GM21423 (cell line): Measurements from ENCODE around the gene CXXC4.

Experiments
- ATAC-seq: cut with Tn5 transposase; IDR thresholded peaks from one replicate; pipeline ENCODE4 v1.9.1; 2021; ENCODE audit warnings: mild to moderate bottlenecking, moderate library complexity; ENCODE audit not compliant: unreplicated experiment

CXXC4 gene

GRCh38 chr4:104490096-104490769 lies 4.5 kb downstream of the CXXC4 start:
- peak; percentile 33 for ATAC-seq

DNA sequence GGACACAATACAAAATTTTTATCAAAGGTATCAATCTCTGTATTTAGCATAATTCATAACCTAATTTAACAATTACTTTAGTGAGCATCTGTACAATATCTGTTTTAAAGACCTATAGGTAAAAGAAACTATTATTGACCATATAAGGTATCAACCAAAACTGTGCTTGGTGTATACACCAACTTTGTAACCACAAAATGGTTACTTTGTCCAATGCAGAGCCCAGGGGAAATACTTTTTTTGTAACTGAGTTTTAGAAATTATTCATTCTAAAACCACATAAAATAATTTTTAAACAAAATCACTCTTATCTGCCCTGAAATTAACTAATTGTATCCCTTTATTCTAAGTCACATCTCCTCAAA lies 5.0 kb downstream of the CXXC4 start:
- ATAC-seq: peak; percentile 26

- no peak for ATAC-seq
Observed at GRCh38 chr4:104488151-104488550, 6.5 kb downstream of the CXXC4 start.

DNA sequence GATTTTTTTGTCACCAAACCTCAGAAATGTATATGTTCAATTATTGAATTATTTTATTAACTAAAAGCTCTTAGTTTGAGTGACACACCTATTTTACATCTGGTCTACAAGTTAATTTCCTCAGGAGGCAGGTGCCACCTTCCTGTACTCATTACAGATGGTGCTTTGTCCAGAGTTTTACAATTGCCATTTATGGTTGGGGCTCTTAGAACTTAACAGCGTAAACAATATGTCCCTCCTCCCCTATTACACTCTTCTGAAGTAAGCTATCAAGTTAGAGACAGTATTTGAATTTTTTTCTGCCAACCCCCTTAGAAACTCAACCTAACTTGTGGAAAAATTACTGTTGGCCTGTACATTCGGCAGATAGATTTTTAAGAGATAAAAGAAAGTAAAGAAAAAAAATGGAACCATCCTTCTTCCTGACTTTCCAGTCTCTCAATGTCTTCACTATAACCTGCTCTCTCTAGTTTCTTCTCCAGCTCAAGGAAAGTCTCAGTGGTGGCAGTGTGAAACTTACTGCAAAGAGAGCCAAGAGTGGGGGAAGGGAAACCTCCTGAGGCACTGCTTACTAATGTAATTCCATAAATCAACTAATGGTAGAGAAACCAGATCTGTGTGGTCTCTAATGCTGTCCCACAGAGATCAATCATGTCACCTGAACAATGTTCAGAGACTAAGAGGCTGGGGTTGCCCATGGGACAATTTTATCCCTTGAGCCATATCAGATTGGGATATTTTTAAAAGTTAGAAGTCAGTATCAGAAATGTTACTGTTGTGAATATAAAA lies 7.8 kb downstream of the CXXC4 start:
- ATAC-seq: no peak

DNA sequence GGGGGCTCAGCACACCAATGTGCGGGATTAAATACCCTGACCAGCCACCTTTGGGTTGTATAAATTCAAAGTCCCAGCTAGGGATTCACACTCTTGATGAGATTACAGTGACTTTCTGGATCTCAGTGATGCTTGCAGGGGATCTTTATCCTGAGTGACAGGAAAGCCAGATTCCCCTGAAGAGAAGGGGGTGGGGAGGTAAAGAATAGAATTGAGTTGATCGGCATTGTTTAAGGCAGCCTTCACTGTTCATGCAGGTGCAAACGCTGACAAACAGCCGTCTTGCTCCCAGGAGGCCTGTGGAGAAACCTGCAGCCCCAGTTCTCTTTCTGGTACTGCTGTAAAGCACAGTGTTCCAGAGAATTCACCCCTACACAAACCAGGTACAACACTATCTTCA lies 19.0 kb downstream of the CXXC4 start:
- ATAC-seq: no peak

DNA sequence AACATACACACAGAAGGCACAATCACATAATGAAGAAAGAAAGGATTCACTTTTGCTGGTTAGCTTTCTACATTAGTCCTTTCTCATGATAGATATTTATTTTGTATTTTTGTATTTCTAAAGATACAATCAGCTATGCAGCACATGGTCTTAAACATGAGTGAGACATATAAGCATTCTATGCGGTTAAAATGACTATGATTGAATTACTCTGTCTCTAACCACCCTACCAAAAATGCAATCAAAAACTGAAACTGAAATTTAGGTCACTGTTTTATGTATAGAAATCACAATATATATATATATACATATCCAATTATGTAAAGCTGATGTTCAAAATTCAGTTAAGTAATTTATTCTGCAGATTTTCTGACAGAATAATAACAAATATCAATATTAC lies 21.9 kb downstream of the CXXC4 start:
- no peak for ATAC-seq

GRCh38 chr4:104470770-104471169 lies 23.9 kb downstream of the CXXC4 start:
- ATAC-seq: no peak

- no peak for ATAC-seq
Observed at GRCh38 chr4:104469794-104470193, 24.9 kb downstream of the CXXC4 start.

DNA sequence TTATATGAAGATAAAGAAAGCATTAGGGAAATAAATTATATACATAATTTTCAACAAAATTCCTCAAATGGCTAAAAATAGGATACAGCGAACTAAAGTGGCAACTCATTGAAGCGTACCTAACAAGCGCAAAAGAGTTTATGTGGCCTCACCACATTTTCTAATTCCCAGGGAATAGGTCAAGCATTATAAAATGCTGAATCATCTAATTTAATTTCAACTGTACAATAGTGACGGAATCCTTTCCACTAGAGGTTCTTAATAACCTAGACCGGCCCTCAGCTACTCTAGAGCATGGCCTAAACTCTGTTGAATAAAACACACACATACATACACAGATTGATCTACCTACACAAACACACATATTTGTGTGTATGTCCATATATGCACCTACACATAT lies 29.1 kb downstream of the CXXC4 start:
- ATAC-seq: no peak

GRCh38 chr4:104465201-104465600 lies 29.5 kb downstream of the CXXC4 start:
- no peak for ATAC-seq

DNA sequence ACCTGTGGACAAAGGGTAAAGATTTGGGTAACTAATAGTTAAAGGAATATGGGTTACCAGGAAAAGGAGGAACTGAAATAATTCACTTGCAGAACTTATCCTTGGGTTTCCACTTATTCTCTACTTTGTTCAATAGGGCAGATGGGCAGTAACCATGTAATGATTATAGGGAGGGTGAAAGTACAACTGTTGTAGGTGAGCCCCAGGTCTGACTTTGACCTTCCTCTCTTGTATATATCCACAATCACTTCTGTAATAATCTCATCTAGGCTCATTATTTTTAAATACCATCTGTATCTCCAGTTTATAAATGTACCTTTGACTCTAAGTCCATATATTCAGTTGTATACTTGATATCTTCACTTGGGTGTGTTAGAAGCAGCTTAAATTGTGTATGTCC lies 32.1 kb downstream of the CXXC4 start:
- no peak for ATAC-seq

- peak; percentile 60 for ATAC-seq
Observed at GRCh38 chr4:104457308-104457981, 37.2 kb downstream of the CXXC4 start.

DNA sequence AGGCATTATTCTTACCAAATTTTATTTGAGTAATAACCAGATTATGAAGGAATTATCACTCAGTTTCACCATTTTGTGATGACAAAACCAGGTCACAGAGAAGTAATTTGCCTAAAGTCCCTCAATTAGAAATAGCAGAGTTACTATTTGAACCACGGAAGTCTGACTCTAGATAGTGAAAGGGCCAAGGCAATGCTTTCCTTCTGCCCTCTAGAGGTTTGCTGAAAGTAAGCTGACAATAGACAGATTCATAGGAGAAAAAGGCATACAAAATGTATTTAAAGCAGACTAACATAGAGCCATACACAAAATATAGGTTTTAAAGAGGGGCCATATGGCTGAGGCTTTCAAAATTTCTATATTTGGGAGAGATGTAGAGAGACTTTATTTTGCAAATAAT lies 43.1 kb downstream of the CXXC4 start:
- ATAC-seq: peak; percentile 63

- no peak for ATAC-seq
Observed at GRCh38 chr4:104449537-104449936, 45.2 kb downstream of the CXXC4 start.

DNA sequence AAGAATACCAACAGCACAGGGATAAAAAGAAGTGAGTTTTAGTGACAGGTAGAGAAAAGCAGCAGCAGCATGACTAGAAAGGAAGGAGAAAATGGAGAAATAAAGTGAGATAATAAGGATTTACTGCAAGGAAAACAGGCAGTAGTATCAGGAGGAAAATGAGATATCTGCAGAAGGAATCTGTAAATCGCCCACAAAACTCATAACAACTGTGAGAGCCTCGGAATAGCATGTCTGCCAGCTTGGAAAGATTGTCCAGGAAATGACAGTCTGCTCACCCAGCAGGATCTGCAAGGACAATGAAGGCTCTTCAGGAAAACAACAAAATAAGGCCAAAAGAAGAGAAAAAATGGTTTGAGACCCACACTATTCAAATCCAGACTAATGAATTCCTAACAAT lies 47.4 kb downstream of the CXXC4 start:
- ATAC-seq: no peak

- ATAC-seq: no peak
Observed at GRCh38 chr4:104446431-104447278, 48.0 kb downstream of the CXXC4 start.

DNA sequence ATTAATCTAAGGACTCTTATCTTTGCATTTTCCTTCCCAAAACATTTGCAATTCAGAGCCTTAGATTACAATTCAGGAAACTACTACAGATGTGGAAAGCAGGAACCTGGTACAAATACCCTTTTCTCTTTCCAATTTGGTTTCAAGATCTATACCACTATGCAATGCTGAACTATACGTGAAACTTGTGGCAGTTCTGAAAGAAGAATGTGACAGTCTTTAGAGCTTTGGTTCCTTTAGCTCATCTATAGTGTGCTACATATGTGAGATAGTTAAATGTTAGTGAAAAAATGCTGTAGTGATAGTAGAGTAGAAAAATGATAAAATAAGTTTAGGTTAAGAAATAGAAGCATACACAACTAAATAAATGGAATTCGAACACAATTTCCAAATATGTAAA lies 50.0 kb downstream of the CXXC4 start:
- no peak for ATAC-seq

- no peak for ATAC-seq
Observed at GRCh38 chr4:104436542-104436941, 58.2 kb downstream of the CXXC4 start.

GRCh38 chr4:104429150-104429741 lies 65.4 kb downstream of the CXXC4 start:
- no peak for ATAC-seq

GRCh38 chr4:104425948-104426347 lies 68.7 kb downstream of the CXXC4 start:
- ATAC-seq: no peak

DNA sequence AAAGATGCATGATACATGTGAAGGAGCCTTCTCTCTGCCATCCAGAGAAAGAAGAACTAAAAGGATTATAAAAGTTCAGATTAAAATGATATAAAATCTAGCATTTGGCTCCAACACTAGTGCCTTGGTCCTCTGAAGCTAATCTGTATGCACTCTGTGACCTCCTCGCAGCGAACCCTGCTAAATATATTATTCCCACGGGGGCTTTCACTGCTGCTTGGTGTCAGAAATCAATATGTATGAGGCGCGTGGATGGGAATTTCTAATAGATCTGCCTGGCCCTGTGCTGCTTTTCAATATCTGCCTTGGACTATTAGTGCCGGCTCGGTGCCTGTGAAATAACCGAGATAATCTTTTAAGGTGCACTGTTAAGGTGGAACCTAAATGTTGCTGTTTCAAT lies 69.7 kb downstream of the CXXC4 start:
- ATAC-seq: no peak
